ENCODE measurements around the gene B4GAT1.

The B4GAT1 gene

DNA sequence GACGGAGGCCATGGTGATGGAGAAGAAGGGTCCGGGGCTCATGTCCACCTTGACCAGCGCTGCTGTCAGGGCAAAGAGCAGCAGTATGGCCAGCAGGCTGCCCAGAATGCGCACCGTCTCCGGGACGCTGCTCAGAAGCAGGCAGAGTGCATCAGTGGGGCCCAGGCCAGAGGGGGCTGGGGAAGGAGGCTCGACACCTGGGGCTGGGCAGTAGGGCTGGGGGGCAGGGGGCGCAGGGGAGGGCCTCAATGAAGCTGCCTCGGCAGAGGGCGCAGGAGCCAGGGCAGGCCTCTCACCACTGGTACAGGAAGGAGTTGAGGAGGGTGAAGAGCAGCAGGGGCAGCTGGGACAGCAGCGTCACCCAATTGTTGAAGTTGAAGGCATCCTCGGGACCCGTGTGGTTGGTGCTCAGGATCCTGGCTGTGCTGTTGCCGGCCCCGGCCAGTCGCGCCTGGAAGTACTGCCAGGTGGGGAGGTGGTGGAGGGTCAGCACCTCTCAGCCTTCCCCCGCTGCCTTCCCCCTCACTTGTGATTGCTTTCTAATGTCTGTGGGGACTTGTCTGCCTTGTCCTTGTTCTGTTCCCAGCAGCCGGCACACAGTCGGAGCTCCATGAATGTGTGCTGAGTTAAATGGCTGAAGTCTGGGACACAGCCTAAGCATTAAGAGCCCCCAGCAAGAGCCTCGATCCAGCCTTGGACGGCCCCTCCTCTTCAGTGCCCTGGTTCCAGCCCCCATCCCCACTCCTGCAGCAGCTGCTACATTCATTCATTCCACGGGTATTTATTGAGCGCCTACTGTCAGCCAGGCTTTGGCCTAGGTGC, 21.9 kb upstream of the B4GAT1 start:
- no peaks in the 10 kb centered on the region for H3K9me3 ChIP-seq (replicated peaks; ENCODE audit: low read length)
- peaks cover 25% of the 10 kb centered on the region for H3K4me1 ChIP-seq (ENCODE audit: control insufficient read depth, insufficient read depth, low read length)
- H3K27me3 ChIP-seq (ENCODE audit: control insufficient read depth, insufficient read depth, low read length): peaks cover 39% of the 10 kb centered on the region
- no peaks in the 10 kb centered on the region for H3K36me3 ChIP-seq (ENCODE audit: insufficient read depth, low read length)
- no peak overlapping the region for H3K9ac ChIP-seq (ENCODE audit: low read depth, low read length)
- no peak overlapping the region for H3K4me2 ChIP-seq (ENCODE audit: low read length)
- H3K4me3 ChIP-seq (ENCODE audit: low read length): no peak overlapping the region

DNA sequence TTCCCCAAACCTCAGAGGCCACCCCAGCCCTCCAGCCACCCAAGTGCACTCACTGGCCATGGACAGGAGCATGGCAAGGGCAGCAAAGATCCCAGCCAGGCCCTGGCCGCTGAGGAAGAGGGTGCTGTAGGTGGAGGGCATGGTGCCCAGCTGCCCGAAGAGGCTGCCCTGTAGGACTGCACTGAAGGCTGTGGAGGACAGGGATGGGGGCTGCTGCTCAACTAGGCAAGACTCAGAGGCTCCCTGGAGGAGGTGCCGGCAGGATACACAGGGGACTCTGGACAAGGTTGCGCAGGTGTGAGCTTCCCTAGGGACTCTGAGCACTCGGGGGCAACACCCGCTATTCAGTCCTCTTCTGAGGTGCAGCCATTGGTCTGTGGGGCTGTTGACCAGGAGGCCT, 21.1 kb upstream of the B4GAT1 start:
- no peak overlapping the region for H3K4me3 ChIP-seq (ENCODE audit: low read length)
- no peak overlapping the region for H3K4me2 ChIP-seq (ENCODE audit: low read length)
- no peak overlapping the region for H3K9ac ChIP-seq (ENCODE audit: low read depth, low read length)
- no peaks in the 10 kb centered on the region for H3K36me3 ChIP-seq (ENCODE audit: insufficient read depth, low read length)
- peaks cover 25% of the 10 kb centered on the region for H3K4me1 ChIP-seq (ENCODE audit: control insufficient read depth, insufficient read depth, low read length)
- peaks cover 37% of the 10 kb centered on the region for H3K27me3 ChIP-seq (ENCODE audit: control insufficient read depth, insufficient read depth, low read length)
- no peaks in the 10 kb centered on the region for H3K9me3 ChIP-seq (replicated peaks; ENCODE audit: low read length)

DNA sequence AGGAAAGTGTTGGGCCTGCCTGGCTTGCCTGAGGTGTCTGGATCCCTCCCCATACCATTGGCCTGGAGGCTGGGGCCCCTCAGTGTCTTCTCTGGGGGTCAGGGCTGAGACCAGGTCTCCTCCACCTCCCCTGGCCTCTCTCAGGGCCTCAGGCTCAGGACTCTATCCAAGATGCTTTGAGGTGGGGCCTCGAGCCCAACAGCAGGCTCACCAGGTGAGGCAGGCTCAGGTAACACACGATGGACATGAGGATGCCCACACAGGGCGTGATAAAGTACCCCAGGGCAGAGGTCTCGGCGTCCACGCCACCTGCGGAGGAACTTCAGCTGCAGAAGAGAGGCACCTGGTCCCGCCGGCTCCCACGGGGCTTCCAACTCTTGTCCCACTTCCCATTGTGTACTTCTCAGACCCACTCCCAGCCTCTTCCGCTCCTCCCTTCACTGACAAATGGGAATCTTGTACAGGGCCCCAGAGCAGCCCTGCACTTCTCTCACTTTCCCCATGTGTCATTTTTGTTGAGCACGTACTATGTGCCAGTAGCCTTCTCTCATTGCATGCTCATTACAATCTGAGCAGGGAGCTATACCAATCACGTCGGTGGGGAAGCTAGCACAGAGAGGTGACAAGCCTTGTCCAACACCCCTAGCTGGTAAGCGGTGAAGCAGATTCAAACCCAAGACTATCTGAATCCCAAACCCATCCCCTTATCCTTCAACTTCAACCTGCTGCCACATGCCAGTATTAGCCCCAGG, 20.3 kb upstream of the B4GAT1 start:
- no peak overlapping the region for H3K4me2 ChIP-seq (ENCODE audit: low read length)
- H3K4me3 ChIP-seq (ENCODE audit: low read length): no peak overlapping the region
- H3K27me3 ChIP-seq (ENCODE audit: control insufficient read depth, insufficient read depth, low read length): peaks cover 29% of the 10 kb centered on the region
- H3K9me3 ChIP-seq (replicated peaks; ENCODE audit: low read length): no peaks in the 10 kb centered on the region
- no peak overlapping the region for H3K9ac ChIP-seq (ENCODE audit: low read depth, low read length)
- peaks cover 25% of the 10 kb centered on the region for H3K4me1 ChIP-seq (ENCODE audit: control insufficient read depth, insufficient read depth, low read length)
- no peaks in the 10 kb centered on the region for H3K36me3 ChIP-seq (ENCODE audit: insufficient read depth, low read length)

DNA sequence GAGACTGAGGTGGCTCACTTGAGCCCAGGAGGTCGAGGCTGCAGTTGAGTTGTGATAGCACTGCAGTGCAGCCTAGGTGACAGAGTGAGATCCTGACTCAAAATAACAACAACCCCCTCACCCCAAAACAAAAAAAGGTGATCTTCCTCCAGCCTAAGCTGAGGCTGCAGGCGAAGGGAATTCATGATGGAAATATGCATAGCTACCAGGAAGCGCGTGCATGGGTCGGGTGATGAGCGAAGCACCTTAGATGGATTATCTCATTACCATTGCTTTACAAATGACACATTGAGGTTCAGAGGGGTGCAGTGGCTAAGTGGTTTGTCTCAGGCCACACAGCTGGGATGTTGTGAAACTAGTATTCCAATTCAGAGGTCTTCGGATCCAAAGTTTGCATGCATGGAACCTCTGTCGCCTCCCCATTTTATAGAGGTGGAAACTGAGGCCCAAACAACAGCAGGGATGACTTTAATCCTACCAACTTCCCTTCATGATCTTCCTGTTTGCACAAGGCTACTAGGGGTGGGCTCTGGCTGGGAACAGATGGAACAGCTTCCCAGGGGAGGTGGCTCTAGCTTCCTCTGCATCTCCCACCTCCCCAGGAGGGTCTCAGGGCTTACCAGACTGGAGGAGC, 19.5 kb upstream of the B4GAT1 start:
- H3K4me1 ChIP-seq (ENCODE audit: control insufficient read depth, insufficient read depth, low read length): peaks cover 20% of the 10 kb centered on the region
- no peak overlapping the region for H3K4me3 ChIP-seq (ENCODE audit: low read length)
- H3K36me3 ChIP-seq (ENCODE audit: insufficient read depth, low read length): no peaks in the 10 kb centered on the region
- no peak overlapping the region for H3K9ac ChIP-seq (ENCODE audit: low read depth, low read length)
- no peaks in the 10 kb centered on the region for H3K9me3 ChIP-seq (replicated peaks; ENCODE audit: low read length)
- peaks cover 21% of the 10 kb centered on the region for H3K27me3 ChIP-seq (ENCODE audit: control insufficient read depth, insufficient read depth, low read length)
- no peak overlapping the region for H3K4me2 ChIP-seq (ENCODE audit: low read length)

DNA sequence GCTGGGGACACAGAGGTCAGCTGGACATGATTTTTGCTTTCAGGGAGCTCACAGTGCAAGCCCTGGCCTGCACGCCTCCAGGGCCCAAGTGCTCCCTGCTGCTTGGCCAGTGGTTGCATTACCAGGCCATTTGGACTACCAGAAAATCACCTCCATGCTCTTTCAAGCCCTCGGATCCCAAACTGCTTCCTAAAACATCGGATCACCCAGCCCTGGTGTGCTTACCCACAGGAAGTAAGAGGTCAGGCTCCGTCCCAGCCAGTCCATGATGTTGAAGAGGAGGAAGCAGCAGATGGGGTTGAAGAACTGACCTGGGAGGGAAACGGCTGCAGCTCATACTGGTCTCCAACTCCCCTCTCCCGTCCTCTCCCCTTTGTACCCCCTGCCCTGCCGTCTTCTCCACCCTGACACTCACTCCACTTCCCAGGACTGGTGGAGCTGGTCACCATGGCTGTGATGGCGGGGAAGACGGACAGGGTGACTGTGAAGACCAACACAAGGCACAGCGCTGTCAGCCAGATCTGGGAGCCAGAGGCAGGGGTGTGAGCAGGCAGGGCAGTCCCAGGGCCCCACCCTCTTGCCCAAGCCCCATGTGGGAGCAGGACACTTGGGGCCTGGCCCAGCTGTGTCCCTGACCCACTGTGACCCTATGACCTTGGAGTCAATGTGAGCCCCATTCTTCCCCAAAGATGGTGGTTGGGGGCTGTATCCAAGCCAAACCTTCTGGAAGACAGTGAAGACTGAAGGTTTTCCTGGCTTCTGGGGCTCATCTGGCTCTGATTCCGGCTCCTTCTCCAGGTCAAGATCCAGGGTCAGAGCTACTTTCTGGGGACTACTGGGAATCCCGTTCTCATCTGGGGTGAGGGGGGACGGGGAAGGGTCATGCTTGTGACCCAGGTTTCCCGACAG, 18.5 kb upstream of the B4GAT1 start:
- H3K27me3 ChIP-seq (ENCODE audit: control insufficient read depth, insufficient read depth, low read length): peaks cover 18% of the 10 kb centered on the region
- no peaks in the 10 kb centered on the region for H3K36me3 ChIP-seq (ENCODE audit: insufficient read depth, low read length)
- no peak overlapping the region for H3K9ac ChIP-seq (ENCODE audit: low read depth, low read length)
- H3K4me3 ChIP-seq (ENCODE audit: low read length): no peak overlapping the region
- H3K4me1 ChIP-seq (ENCODE audit: control insufficient read depth, insufficient read depth, low read length): peaks cover 10% of the 10 kb centered on the region
- H3K4me2 ChIP-seq (ENCODE audit: low read length): no peak overlapping the region
- H3K9me3 ChIP-seq (replicated peaks; ENCODE audit: low read length): no peaks in the 10 kb centered on the region

DNA sequence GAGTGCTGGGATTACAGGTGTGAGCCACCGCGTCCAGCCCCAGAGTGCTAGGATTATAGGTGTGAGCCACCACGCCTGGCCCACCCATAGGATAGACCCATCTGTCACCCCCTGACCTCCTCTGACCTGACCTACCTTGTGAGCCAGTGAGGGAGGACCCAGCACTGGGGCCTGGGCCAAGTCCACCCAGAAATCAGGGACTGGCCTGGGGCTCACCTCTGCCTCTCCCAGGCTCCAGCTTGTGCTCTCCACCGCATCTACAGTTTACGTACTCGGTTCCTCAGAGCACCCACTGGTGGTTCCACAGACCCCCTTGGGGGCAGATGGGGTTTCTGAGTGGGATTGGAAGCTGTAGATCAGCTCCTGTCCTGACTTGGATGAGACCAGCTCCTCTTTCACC, 17.7 kb upstream of the B4GAT1 start:
- Histone ChIP-seq H3K36me3 (ENCODE audit: insufficient read depth, low read length) (no peaks in the 10 kb centered on the region), H3K27me3 (ENCODE audit: control insufficient read depth, insufficient read depth, low read length) (peaks cover 16% of the 10 kb centered on the region), H3K4me1 (ENCODE audit: control insufficient read depth, insufficient read depth, low read length) (peaks cover 4% of the 10 kb centered on the region), H3K9me3 (replicated peaks; ENCODE audit: low read length) (no peaks in the 10 kb centered on the region), H3K9ac (ENCODE audit: low read depth, low read length) (no peak overlapping the region), H3K4me3 (ENCODE audit: low read length) (no peak overlapping the region), H3K4me2 (ENCODE audit: low read length) (no peak overlapping the region)

DNA sequence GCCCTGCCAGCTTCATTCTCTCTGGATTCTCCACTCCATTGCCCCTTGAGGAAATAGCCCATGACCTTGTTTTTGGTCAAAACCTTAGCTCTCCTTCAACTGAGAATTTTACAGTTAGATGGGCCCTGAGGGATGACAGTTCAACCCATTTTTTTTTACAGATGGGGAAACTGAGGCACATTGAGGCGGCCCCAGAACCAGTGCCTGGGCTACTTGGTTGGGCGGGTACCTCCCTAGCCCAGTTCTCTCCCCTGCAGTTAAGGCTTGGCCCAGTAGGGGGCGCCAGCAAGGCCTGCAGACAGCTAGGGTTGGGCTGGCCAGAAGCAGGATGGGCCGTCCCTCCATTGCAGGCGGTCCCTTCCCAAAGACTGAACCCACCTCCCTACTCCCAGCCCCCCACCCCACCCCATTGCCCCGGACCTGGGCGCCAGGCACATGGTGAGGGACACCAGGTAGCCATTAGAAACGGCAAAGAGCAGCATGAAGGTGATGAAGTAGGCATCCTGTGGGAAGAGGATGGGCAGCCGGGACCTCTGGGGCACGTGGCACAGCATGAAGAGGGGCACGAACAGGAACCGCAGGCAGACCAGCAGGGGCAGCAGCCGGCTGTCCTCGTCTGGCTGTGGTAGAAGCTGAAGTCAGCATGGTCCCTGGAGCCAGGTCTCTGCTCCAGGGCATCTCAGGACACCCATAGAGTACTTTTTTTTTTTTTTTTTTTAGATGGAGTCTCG, 16.5 kb upstream of the B4GAT1 start:
- Histone ChIP-seq H3K27me3 (ENCODE audit: control insufficient read depth, insufficient read depth, low read length) (peaks cover 15% of the 10 kb centered on the region), H3K4me1 (ENCODE audit: control insufficient read depth, insufficient read depth, low read length) (no peaks in the 10 kb centered on the region), H3K9me3 (replicated peaks; ENCODE audit: low read length) (no peaks in the 10 kb centered on the region), H3K9ac (ENCODE audit: low read depth, low read length) (no peak overlapping the region), H3K36me3 (ENCODE audit: insufficient read depth, low read length) (no peaks in the 10 kb centered on the region), H3K4me3 (ENCODE audit: low read length) (no peak overlapping the region), H3K4me2 (ENCODE audit: low read length) (no peak overlapping the region)

DNA sequence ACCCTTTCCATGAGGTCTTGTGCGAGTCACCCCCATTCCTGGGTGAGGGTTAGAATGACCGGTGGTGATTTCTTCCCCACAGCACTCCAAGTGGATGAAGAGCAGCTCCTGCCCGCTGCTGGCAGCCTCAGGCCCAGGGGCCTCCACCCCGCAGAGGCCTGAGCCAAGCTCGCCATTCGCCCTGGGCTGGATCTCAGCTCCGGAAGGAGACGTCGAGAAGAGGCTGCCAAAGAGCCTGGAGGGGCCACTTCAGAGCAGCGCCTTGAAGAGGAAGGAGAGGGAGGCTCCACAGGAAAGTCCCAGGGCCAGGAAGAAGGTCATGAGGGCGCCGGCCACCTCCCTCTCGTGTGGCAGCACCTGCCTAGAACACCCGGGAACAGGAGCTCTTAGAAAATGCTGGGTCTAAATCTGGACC, 15.8 kb upstream of the B4GAT1 start:
- no peak overlapping the region for H3K4me3 ChIP-seq (ENCODE audit: low read length)
- H3K9ac ChIP-seq (ENCODE audit: low read depth, low read length): no peak overlapping the region
- no peaks in the 10 kb centered on the region for H3K9me3 ChIP-seq (replicated peaks; ENCODE audit: low read length)
- no peaks in the 10 kb centered on the region for H3K4me1 ChIP-seq (ENCODE audit: control insufficient read depth, insufficient read depth, low read length)
- peaks cover 8% of the 10 kb centered on the region for H3K27me3 ChIP-seq (ENCODE audit: control insufficient read depth, insufficient read depth, low read length)
- no peak overlapping the region for H3K4me2 ChIP-seq (ENCODE audit: low read length)
- H3K36me3 ChIP-seq (ENCODE audit: insufficient read depth, low read length): no peaks in the 10 kb centered on the region

DNA sequence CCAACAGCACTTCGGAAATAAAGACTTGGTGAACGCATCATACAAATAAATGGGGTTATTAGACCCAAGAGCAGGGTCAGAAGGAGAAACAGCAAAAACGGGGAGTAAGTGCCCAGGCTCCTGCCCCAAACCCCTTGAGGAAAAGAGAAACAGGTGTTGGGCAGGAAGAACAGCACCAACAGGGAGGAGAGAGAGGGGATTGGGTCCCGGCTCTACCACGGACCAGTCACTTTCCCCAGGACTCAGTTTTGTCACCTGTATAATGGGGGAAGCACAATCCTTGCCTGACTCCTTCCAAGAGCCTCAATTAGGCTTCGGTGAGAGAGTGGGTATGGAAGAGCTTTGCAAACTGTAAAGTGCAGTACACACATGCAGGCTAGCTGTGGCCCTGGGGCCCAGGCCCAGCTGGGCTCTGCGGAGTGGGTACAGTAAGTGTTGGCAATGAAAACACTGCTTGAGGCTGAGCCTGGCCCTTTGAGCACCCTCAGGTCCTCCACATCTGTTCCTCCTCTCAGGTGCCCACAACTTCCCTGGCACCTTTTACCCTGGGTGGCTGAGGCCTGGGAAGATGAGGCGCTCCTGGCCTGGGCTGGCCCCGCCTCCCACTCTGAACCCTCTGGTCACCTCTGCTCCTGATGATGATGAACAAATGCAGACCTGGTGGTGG, 15.2 kb upstream of the B4GAT1 start:
- Histone ChIP-seq H3K36me3 (ENCODE audit: insufficient read depth, low read length) (no peaks in the 10 kb centered on the region), H3K9ac (ENCODE audit: low read depth, low read length) (no peak overlapping the region), H3K4me2 (ENCODE audit: low read length) (no peak overlapping the region), H3K27me3 (ENCODE audit: control insufficient read depth, insufficient read depth, low read length) (peaks cover 3% of the 10 kb centered on the region), H3K4me1 (ENCODE audit: control insufficient read depth, insufficient read depth, low read length) (no peaks in the 10 kb centered on the region), H3K9me3 (replicated peaks; ENCODE audit: low read length) (no peaks in the 10 kb centered on the region), H3K4me3 (ENCODE audit: low read length) (no peak overlapping the region)

DNA sequence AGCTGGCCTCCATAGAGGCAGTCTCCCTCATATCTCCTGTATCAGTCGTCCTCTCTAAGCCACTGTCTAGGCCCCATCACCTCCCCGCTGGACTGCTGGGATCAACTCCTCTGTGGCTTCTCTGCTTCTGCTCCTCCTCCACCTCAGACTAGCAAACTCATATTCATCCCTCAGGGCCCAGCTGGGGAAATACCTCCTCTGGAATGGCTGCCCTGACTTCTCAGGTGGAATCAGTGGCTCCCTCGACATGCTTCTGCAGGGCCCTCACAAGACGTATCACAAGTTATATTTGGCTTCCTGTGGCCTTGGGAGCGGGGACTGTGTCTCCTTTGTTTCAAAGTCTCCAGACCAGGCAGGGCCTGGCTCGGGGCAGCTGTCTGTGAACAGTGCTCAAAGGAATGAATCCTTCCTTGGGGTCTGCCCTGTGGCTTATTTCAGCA, 14.1 kb upstream of the B4GAT1 start:
- peaks cover 3% of the 10 kb centered on the region for H3K27me3 ChIP-seq (ENCODE audit: control insufficient read depth, insufficient read depth, low read length)
- no peaks in the 10 kb centered on the region for H3K36me3 ChIP-seq (ENCODE audit: insufficient read depth, low read length)
- no peaks in the 10 kb centered on the region for H3K9me3 ChIP-seq (replicated peaks; ENCODE audit: low read length)
- H3K4me1 ChIP-seq (ENCODE audit: control insufficient read depth, insufficient read depth, low read length): no peaks in the 10 kb centered on the region
- no peak overlapping the region for H3K9ac ChIP-seq (ENCODE audit: low read depth, low read length)
- H3K4me3 ChIP-seq (ENCODE audit: low read length): no peak overlapping the region
- H3K4me2 ChIP-seq (ENCODE audit: low read length): no peak overlapping the region
